ENCODE data around the gene ZDHHC13. TPM values are rescaled to one million over a fixed set of nuclear protein-coding genes. Genes with fewer than 3 reads are reported as not detected.
A peak's percentile ranks its signal among the peaks of the same experiment; 100 is the strongest.

Gene ZDHHC13
- total and polyA plus RNA-seq, 9 of the 15 experiments (the other 6 are each of a cell fraction or from before 2014, with no cell fraction given), result 4.7 to 18.6 (median 10.0) TPM

GRCh38 chr11:19071255-19071654 lies 45.7 kb upstream of the ZDHHC13 start (continued):
- peak; percentile 95 for TF ChIP-seq DEAF1 (CRISPR knock-in tag; IDR thresholded peaks at IDR 0.05)
- no peak for TF ChIP-seq CREB1 (IDR thresholded peaks at IDR 0.05)
- TF ChIP-seq CREB1 (CRISPR knock-in tag; IDR thresholded peaks at IDR 0.05), result peak; percentile 62
- TF ChIP-seq RB1 (IDR thresholded peaks at IDR 0.05; ENCODE audit: low read depth), result peak; percentile 84
- TF ChIP-seq ZNF644 (tag; IDR thresholded peaks at IDR 0.05; ENCODE audit: low read depth), result no peak
- no peak for TF ChIP-seq CHAMP1 (IDR thresholded peaks at IDR 0.05)
- TF ChIP-seq MEIS2 (IDR thresholded peaks at IDR 0.05; ENCODE audit: partially characterized antibody), result peak; percentile 17
- TF ChIP-seq CBX8 (IDR thresholded peaks at IDR 0.05; ENCODE audit: borderline replicate concordance, extremely low read depth, low read depth, low read length, poor library complexity, severe bottlenecking), result no peak
- TF ChIP-seq SRSF7 (optimal IDR thresholded peaks at IDR 0.05; ENCODE audit: low read depth, low read length), result no peak
- TF ChIP-seq TEAD4 (IDR thresholded peaks at IDR 0.05; ENCODE audit: low read length), result peak; percentile 38; the same call in 1 of the 2 replicates
- no peak for TF ChIP-seq TEAD4 (CRISPR knock-in tag; IDR thresholded peaks at IDR 0.05; ENCODE audit: borderline replicate concordance)
- no peak for TF ChIP-seq GTF2F1 (IDR thresholded peaks at IDR 0.05; ENCODE audit: low read depth, low read length)
- peak; percentile 57; the same call in 1 of the 2 replicates for TF ChIP-seq JUND (IDR thresholded peaks at IDR 0.05; ENCODE audit: borderline replicate concordance, low read depth, low read length)
- no peak; the same call in 1 of the 3 replicates for TF ChIP-seq JUND (tag; IDR thresholded peaks at IDR 0.05; ENCODE audit: borderline replicate concordance, low read depth, low read length)
- peak; percentile 61 for TF ChIP-seq CEBPB (tag; IDR thresholded peaks at IDR 0.05)
- TF ChIP-seq PKNOX1 (IDR thresholded peaks at IDR 0.05), result peak; percentile 38
- TF ChIP-seq SP1 (CRISPR knock-in tag; IDR thresholded peaks at IDR 0.05), result no peak
- no peak for TF ChIP-seq ADNP (tag; IDR thresholded peaks at IDR 0.05)
- peak; percentile 72 for TF ChIP-seq CTCFL (IDR thresholded peaks at IDR 0.05; ENCODE audit: borderline replicate concordance, insufficient read depth, low read depth, low read length, poor library complexity, severe bottlenecking)

All from K562 (cell line).